ENCODE results near the gene HLCS. TPM values are rescaled to one million over a fixed set of nuclear protein-coding genes. Genes with fewer than 3 reads are reported as not detected.

The HLCS gene
- polyA plus RNA-seq, 1 experiment: 22.3 TPM

DNA sequence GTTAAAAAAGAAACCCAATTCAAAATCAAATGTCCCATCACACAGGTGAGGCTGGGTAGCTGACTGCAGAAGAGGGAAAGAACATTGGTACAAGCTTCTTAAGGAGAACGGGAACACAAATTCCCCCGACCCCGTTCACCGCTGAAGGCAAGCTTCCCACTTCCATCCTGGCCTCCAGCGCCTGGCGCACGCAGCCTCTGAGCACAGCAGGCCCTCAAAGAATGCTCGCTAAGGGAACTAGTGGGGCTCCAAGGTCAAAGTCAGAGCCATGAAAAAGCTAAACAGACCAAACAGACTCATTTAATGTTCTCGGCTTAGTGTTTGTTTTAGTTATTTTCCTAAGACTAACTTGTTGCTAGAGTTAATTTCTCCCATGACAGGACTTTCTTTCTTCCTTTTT, 203.8 kb downstream of the HLCS start:
- Histone ChIP-seq H3K4me3 (ENCODE audit: low read depth, low read length) (no peak overlapping the region), H3K27me3 (ENCODE audit: control insufficient read depth, insufficient read depth, low read length) (no peaks in the 10 kb centered on the region), H3K27ac (ENCODE audit: low read depth, low read length) (no peak overlapping the region), H3K9me3 (ENCODE audit: control insufficient read depth, insufficient read depth, low read length) (no peaks in the 10 kb centered on the region; the same call in 1 of the 2 replicates)
- CTCF ChIA-PET: no interaction called here
- POLR2A ChIA-PET: interaction anchor here (0.5 kb wide), 1 partner anchor 417 kb away, joined by 3 read pairs; no protein-coding TSS in a partner anchor
- TF ChIP-seq, protein P1, sequence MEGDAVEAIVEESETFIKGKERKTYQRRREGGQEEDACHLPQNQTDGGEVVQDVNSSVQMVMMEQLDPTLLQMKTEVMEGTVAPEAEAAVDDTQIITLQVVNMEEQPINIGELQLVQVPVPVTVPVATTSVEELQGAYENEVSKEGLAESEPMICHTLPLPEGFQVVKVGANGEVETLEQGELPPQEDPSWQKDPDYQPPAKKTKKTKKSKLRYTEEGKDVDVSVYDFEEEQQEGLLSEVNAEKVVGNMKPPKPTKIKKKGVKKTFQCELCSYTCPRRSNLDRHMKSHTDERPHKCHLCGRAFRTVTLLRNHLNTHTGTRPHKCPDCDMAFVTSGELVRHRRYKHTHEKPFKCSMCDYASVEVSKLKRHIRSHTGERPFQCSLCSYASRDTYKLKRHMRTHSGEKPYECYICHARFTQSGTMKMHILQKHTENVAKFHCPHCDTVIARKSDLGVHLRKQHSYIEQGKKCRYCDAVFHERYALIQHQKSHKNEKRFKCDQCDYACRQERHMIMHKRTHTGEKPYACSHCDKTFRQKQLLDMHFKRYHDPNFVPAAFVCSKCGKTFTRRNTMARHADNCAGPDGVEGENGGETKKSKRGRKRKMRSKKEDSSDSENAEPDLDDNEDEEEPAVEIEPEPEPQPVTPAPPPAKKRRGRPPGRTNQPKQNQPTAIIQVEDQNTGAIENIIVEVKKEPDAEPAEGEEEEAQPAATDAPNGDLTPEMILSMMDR (IDR thresholded peaks at IDR 0.05; ENCODE audit: low read depth, low read length): no peak
- no peak for DNase-seq (ENCODE audit: low read depth, low spot score)

DNA sequence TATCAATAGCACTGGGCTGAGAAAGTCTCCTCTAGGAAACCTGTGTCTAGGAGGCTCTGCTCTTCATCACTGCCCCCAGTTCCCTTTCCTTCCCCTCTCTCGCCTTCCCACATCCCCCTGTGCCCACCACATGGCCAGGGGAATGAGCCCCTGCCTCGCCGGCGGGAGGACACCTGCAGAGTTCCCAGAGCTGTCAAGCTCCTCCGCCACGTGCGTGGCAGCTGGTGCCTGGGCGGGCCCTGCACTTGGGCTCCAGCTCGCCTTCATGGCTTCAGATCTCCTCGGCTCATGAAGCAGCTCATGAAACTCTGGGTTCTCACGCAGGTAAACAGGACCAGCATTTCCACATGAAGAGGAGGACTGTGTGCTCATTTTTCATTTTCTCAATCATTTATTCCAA, 204.8 kb downstream of the HLCS start:
- CTCF ChIA-PET: interaction anchor here (0.6 kb wide), 2 partner anchors 19 to 339 kb away, joined by 3 to 5 read pairs; no protein-coding TSS in a partner anchor
- H3K4me3 ChIP-seq (ENCODE audit: low read depth, low read length): no peak overlapping the region
- H3K9me3 ChIP-seq (ENCODE audit: control insufficient read depth, insufficient read depth, low read length): no peaks in the 10 kb centered on the region; the same call in 1 of the 2 replicates
- POLR2A ChIA-PET: no interaction called here
- H3K27me3 ChIP-seq (ENCODE audit: control insufficient read depth, insufficient read depth, low read length): no peaks in the 10 kb centered on the region
- TF ChIP-seq, protein P1 (IDR thresholded peaks at IDR 0.05; ENCODE audit: low read depth, low read length): no peak
- DNase-seq (ENCODE audit: low read depth, low spot score): no peak
- no peak overlapping the region for H3K27ac ChIP-seq (ENCODE audit: low read depth, low read length)

DNA sequence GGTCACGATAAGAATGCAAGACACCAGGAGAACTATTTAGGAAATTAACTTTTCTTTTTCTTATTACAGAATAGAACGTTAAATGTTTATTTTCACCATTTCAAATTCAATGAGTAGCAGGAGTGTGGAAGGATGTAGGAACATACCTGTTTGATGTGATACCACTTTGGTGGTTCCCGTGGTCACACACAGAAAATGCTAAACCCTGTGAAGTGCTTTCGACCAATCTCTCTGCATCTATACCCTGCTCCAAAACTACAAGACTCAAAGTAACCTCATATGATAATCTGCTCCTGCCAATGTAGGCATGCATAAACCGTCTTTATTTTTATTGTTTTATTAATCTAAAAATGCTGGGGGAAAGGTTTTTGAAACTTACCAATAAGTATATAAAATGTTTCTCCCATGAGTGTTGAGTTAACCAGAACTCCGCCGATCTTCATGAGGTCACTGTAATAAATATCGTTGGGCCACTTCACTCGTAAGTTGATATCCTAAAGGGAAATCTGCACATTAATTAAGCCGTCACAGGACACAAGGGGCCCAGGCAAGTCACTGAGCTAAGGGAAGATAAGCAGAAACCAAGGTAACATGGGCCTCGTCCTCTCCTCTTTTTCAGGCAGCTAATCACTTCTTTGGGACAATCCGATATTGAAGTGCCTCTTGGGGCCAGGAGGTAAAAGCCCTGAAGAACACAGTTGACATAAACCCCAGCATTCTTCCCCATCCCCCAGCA, 207.0 kb downstream of the HLCS start:
- DNase-seq (ENCODE audit: low read depth, low spot score): no peak
- Histone ChIP-seq H3K4me3 (ENCODE audit: low read depth, low read length) (no peak overlapping the region), H3K27ac (ENCODE audit: low read depth, low read length) (no peak overlapping the region), H3K27me3 (ENCODE audit: control insufficient read depth, insufficient read depth, low read length) (no peaks in the 10 kb centered on the region), H3K9me3 (ENCODE audit: control insufficient read depth, insufficient read depth, low read length) (no peaks in the 10 kb centered on the region; the same call in 1 of the 2 replicates)
- ChIA-PET CTCF (interaction anchor here (0.7 kb wide), 1 partner anchor 13 kb away, joined by 6 read pairs; no protein-coding TSS in a partner anchor), POLR2A (no interaction called here)
- TF ChIP-seq, protein P1 (IDR thresholded peaks at IDR 0.05; ENCODE audit: low read depth, low read length): no peak

DNA sequence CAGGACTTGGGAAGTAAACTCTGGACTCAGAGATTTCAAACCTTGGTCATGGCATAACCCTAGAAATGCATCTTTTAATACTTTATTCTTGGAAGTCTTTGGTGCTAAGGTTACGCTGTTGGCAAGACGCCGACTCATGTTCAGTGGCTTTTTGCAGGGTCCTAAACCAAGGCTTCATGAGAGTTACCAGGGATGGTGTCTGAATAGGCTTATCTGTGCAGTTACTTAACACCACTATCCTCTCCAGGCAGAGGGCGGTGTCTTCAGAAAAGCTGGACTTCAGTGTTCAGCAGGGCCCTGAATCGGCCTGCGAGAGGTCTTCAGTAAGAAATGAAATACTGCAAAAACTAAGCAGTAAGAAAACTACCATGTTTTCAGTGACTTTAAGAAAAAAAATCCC, 209.3 kb downstream of the HLCS start:
- POLR2A ChIA-PET: no interaction called here
- no peaks in the 10 kb centered on the region; the same call in 1 of the 2 replicates for H3K9me3 ChIP-seq (ENCODE audit: control insufficient read depth, insufficient read depth, low read length)
- TF ChIP-seq, protein P1 (IDR thresholded peaks at IDR 0.05; ENCODE audit: low read depth, low read length): 0 out of 2 replicates have a peak, but pooled peaks have one; percentile 3
- no peak for DNase-seq (ENCODE audit: low read depth, low spot score)
- H3K27ac ChIP-seq (ENCODE audit: low read depth, low read length): no peak overlapping the region
- no peak overlapping the region for H3K4me3 ChIP-seq (ENCODE audit: low read depth, low read length)
- no peaks in the 10 kb centered on the region for H3K27me3 ChIP-seq (ENCODE audit: control insufficient read depth, insufficient read depth, low read length)
- CTCF ChIA-PET: interaction anchor here (1.7 kb wide), 1 partner anchor 9 kb away, joined by 4 read pairs; no protein-coding TSS in a partner anchor

DNA sequence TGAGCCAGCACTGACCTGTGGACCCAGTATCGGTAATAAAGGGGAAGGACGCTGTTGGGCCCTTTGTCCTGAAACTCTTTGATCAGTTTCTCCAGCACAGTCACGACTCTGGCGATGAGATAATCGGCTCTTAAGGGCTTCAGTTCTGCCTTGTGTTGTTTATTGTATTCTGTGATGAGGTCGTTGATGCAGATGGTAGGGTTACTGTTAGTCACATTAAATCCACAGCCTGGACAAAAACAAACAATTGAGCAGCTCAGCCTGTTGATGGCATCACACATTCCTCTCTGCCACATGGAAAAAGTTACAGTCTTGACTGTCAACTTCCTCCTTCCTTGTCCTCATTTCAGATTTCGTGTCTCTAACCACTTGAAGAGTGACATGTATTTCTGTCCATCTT, 209.9 kb downstream of the HLCS start:
- H3K27me3 ChIP-seq (ENCODE audit: control insufficient read depth, insufficient read depth, low read length): no peaks in the 10 kb centered on the region
- TF ChIP-seq, protein P1 (IDR thresholded peaks at IDR 0.05; ENCODE audit: low read depth, low read length): no peak
- no peaks in the 10 kb centered on the region; the same call in 1 of the 2 replicates for H3K9me3 ChIP-seq (ENCODE audit: control insufficient read depth, insufficient read depth, low read length)
- CTCF ChIA-PET: interaction anchor here (1.7 kb wide), 1 partner anchor 8 kb away, joined by 4 read pairs; no protein-coding TSS in a partner anchor
- H3K27ac ChIP-seq (ENCODE audit: low read depth, low read length): no peak overlapping the region
- POLR2A ChIA-PET: no interaction called here
- no peak for DNase-seq (ENCODE audit: low read depth, low spot score)
- no peak overlapping the region for H3K4me3 ChIP-seq (ENCODE audit: low read depth, low read length)
